GM21515 (cell line): Measurements from ENCODE around the gene IQCH.

Source experiments
- ATAC-seq: cut with Tn5 transposase; IDR thresholded peaks from one replicate; pipeline ENCODE4 v1.9.1; 2021; ENCODE audit not compliant: unreplicated experiment

IQCH gene

GRCh38 chr15:67389975-67390374 is 135.4 kb downstream of the IQCH start:
- no peak for ATAC-seq

- ATAC-seq, result no peak
Observed at GRCh38 chr15:67394873-67395639, 140.5 kb downstream of the IQCH start.

GRCh38 chr15:67396114-67396513 is 141.5 kb downstream of the IQCH start:
- no peak for ATAC-seq

GRCh38 chr15:67397139-67397538 is 142.6 kb downstream of the IQCH start:
- no peak for ATAC-seq

- no peak for ATAC-seq
Observed at GRCh38 chr15:67399925-67400324, 145.3 kb downstream of the IQCH start.

GRCh38 chr15:67400890-67401289 is 146.3 kb downstream of the IQCH start:
- ATAC-seq, result no peak

- ATAC-seq, result no peak
Observed at GRCh38 chr15:67401336-67401735, 146.8 kb downstream of the IQCH start.

GRCh38 chr15:67403428-67404154 is 149.0 kb downstream of the IQCH start:
- no peak for ATAC-seq

- ATAC-seq, result no peak
Observed at GRCh38 chr15:67405208-67406191, 150.9 kb downstream of the IQCH start.

GRCh38 chr15:67406257-67406861 is 151.8 kb downstream of the IQCH start:
- ATAC-seq, result no peak

- ATAC-seq, result no peak
Observed at GRCh38 chr15:67407786-67408185, 153.2 kb downstream of the IQCH start.

- no peak for ATAC-seq
Observed at GRCh38 chr15:67409175-67409574, 154.6 kb downstream of the IQCH start.

- no peak for ATAC-seq
Observed at GRCh38 chr15:67411486-67411885, 156.9 kb downstream of the IQCH start.

- ATAC-seq, result no peak
Observed at GRCh38 chr15:67413770-67414390, 159.3 kb downstream of the IQCH start.

GRCh38 chr15:67415181-67415580 is 160.6 kb downstream of the IQCH start:
- ATAC-seq, result no peak

GRCh38 chr15:67416891-67417290 is 162.3 kb downstream of the IQCH start:
- no peak for ATAC-seq

- ATAC-seq, result no peak
Observed at GRCh38 chr15:67419705-67420104, 165.1 kb downstream of the IQCH start.

GRCh38 chr15:67420137-67420536 is 165.6 kb downstream of the IQCH start:
- no peak for ATAC-seq

GRCh38 chr15:67421105-67421504 is 166.5 kb downstream of the IQCH start:
- ATAC-seq, result no peak

GRCh38 chr15:67422296-67422695 is 167.7 kb downstream of the IQCH start:
- no peak for ATAC-seq
